ENCODE results near the gene PDPN.

GRCh38 chr1:13617773-13618172 lies 34.1 kb downstream of the PDPN start:
- TF ChIP-seq ZNF565 (CRISPR knock-in tag; conservative IDR thresholded peaks at IDR 0.05; ENCODE audit: low read depth) = no peak
- TF ChIP-seq, protein P1, sequence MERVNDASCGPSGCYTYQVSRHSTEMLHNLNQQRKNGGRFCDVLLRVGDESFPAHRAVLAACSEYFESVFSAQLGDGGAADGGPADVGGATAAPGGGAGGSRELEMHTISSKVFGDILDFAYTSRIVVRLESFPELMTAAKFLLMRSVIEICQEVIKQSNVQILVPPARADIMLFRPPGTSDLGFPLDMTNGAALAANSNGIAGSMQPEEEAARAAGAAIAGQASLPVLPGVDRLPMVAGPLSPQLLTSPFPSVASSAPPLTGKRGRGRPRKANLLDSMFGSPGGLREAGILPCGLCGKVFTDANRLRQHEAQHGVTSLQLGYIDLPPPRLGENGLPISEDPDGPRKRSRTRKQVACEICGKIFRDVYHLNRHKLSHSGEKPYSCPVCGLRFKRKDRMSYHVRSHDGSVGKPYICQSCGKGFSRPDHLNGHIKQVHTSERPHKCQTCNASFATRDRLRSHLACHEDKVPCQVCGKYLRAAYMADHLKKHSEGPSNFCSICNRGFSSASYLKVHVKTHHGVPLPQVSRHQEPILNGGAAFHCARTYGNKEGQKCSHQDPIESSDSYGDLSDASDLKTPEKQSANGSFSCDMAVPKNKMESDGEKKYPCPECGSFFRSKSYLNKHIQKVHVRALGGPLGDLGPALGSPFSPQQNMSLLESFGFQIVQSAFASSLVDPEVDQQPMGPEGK (CRISPR knock-in tag; IDR thresholded peaks at IDR 0.05; ENCODE audit: borderline replicate concordance) = no peak
- no peak for TF ChIP-seq TSHZ2 (CRISPR knock-in tag; IDR thresholded peaks at IDR 0.05)

Data from SK-N-SH treated with all-trans-retinoic acid at 6 μM for 48 hours (cell line).